Prostate gland (tissue), 2 donors: ENCODE measurements around the gene ACACB.

Experiments used
- POLR2A ChIP-seq: fragments of 450-650 bp; IDR thresholded peaks from one replicate; pipeline ENCODE4 v1.6.1; 2016; ENCODE audit warnings: antibody characterized with exemption, mild to moderate bottlenecking
- TF ChIP-seq, protein P1 (sequence below), 4 experiments: fragments of 200-600 bp in 2 of 4; fragments of 450-650 bp in 2 of 4; sonication (generic) in 2 of 4; IDR thresholded peaks; 1 replicate in 3 of 4; 2 replicates in 1 of 4; pipeline ENCODE4 v1.5.1; 2016 to 2019; ENCODE audit warnings: antibody characterized with exemption in 4 of 4, mild to moderate bottlenecking in 2 of 4, moderate library complexity in 2 of 4

- TF ChIP-seq, protein P1, sequence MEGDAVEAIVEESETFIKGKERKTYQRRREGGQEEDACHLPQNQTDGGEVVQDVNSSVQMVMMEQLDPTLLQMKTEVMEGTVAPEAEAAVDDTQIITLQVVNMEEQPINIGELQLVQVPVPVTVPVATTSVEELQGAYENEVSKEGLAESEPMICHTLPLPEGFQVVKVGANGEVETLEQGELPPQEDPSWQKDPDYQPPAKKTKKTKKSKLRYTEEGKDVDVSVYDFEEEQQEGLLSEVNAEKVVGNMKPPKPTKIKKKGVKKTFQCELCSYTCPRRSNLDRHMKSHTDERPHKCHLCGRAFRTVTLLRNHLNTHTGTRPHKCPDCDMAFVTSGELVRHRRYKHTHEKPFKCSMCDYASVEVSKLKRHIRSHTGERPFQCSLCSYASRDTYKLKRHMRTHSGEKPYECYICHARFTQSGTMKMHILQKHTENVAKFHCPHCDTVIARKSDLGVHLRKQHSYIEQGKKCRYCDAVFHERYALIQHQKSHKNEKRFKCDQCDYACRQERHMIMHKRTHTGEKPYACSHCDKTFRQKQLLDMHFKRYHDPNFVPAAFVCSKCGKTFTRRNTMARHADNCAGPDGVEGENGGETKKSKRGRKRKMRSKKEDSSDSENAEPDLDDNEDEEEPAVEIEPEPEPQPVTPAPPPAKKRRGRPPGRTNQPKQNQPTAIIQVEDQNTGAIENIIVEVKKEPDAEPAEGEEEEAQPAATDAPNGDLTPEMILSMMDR (IDR thresholded peaks at IDR 0.05): no peak
- TF ChIP-seq POLR2A: no peak
These were observed 96.2 kb downstream of the ACACB start for GRCh38 chr12:109212460-109213115.
